ENCODE results near the gene MIOX. TPM values are rescaled to one million over a fixed set of nuclear protein-coding genes. Genes with fewer than 3 reads are reported as not detected.

MIOX gene
- total RNA-seq, 1 donor from 2014 or later, result 0.21 TPM

DNA sequence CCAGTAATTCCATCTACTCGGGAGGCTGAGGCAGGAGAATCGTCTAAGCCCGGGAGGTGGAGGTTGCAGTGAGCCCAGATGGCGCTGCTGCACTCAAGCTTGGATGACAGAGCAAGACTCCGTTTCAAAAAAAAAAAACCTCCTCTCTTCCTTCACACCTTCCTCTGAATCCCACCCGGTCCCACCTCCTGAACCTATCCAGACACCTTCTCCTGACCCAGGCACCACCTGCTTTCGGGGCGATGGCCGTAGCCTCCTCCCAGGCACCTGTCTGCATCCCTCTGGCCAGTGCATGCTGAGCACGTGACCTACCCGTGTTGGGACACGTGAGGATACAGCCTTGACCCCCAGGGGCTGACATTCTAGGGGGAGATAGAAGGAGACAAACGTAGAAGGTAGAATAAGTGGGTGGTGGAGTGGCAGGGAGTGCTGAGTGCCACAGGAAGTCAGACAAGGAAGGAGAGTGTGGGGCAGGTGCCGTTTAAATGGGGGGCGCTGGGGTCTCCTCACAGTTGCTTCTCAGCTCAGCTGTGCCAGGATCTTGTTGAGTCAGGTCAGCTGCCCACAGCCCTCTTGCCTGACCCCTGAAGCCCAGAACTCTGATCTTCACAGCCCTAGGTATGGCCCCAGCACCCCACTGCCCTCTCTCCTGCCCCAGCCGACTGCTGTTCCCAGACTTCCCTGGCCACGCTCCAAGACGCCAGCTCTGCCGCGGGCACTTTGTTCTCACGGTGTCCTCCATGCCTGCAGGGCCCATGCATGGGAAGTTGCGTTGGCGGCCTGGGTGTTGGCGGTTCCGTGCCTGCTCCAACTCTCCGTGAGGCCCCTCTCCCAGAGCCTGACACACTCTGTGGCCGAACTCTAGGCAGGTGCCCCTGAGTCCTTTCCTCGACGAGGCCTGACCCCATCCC lies 1.2 kb upstream of the MIOX start:
- no peak overlapping the region for H3K27ac Mint-ChIP-seq
- intact Hi-C loops (cut with micrococcal nuclease), result no loop called here
- peaks cover 3% of the 10 kb centered on the region for H3K4me1 Mint-ChIP-seq
- no peaks in the 10 kb centered on the region for H3K36me3 Mint-ChIP-seq (ENCODE audit: low read depth)
- H3K27me3 Mint-ChIP-seq, result peaks cover 2% of the 10 kb centered on the region
- no peak for DNase-seq
- no peak overlapping the region for H3K4me3 Mint-ChIP-seq
- no peaks in the 10 kb centered on the region for H3K9me3 Mint-ChIP-seq

DNA sequence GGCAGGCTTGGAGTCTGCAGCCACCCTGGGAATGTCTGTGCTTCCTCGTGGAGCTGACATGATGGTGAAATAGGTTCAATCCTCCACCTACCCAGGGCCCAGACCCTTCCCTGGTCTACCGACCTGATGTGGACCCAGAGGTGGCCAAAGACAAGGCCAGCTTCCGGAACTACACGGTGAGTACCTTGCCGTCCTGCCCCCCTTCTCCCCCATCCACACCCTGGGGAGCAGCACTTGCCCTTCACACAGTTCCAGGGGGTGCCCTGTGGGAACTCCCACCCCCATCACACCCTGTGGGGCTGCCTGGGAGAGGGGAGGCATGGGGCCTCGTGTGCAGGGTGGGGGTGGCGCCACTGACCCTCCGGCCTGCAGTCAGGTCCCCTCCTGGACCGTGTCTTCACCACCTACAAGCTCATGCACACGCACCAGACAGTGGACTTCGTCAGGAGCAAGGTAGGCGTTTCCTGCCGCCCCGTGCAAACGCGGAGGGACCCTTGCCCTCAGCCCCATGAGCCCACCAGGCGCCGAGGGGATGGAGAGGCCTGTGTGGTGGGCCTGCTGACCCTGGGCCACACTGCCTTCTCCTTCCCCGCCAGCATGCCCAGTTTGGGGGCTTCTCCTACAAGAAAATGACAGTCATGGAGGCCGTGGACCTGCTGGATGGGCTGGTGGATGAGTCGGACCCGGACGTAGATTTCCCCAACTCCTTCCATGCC lies 789 bp downstream of the MIOX start:
- intact Hi-C loops (cut with micrococcal nuclease), result no loop called here
- no peaks in the 10 kb centered on the region for H3K36me3 Mint-ChIP-seq (ENCODE audit: low read depth)
- no peak overlapping the region for H3K4me3 Mint-ChIP-seq
- no peak overlapping the region for H3K27ac Mint-ChIP-seq
- H3K4me1 Mint-ChIP-seq, result peaks cover 9% of the 10 kb centered on the region
- no peaks in the 10 kb centered on the region for H3K27me3 Mint-ChIP-seq
- DNase-seq, result no peak
- H3K9me3 Mint-ChIP-seq, result no peaks in the 10 kb centered on the region

DNA sequence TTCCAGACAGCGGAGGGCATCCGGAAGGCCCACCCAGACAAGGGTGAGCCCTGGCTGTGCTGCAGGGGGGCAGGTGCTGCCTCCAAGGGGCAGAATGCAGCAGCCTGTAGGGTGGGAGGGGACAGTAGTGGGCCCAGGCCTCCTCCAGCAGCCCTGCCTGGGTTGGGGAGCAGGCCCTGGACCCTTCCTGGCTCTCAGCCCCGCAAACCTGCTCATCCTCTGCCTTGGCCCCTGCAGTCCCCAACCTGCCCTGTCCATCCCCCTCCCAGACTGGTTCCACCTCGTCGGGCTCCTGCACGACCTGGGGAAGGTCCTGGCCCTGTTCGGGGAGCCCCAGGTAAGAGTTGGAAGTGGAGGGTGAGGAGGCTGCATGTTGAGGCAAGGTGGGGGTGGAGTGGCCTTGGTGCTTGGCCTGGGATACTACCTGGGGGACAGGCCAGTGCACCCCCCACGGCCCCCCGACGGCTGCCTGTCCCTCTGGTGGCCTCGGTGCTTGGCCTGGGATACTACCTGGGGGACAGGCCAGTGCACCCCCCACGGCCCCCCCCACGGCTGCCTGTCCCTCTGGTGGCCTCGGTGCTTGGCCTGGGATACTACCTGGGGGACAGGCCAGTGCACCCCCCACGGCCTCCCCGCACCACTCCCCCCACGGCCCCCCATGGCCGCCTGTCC lies 1.5 kb downstream of the MIOX start:
- no peaks in the 10 kb centered on the region for H3K36me3 Mint-ChIP-seq (ENCODE audit: low read depth)
- H3K9me3 Mint-ChIP-seq, result no peaks in the 10 kb centered on the region
- intact Hi-C loops (cut with micrococcal nuclease), result no loop called here
- no peak overlapping the region for H3K27ac Mint-ChIP-seq
- H3K4me1 Mint-ChIP-seq, result peaks cover 9% of the 10 kb centered on the region
- no peaks in the 10 kb centered on the region for H3K27me3 Mint-ChIP-seq
- DNase-seq, result no peak
- no peak overlapping the region for H3K4me3 Mint-ChIP-seq

DNA sequence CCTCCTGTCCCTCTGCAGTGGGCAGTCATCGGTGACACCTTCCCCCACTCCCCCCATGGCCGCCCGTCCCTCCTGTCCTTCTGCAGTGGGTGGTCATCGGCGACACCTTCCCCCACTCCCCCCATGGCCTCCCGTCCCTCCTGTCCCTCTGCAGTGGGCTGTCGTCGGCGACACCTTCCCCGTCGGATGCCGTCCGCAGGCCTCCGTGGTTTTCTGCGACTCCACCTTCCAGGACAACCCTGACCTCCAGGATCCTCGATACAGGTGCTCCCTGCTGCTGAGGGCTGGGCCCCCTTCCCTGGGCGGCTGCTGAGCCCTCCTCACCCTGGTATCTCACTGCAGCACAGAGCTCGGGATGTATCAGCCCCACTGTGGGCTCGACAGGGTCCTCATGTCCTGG lies 2.2 kb downstream of the MIOX start:
- no peaks in the 10 kb centered on the region for H3K27me3 Mint-ChIP-seq
- intact Hi-C loops (cut with micrococcal nuclease), result no loop called here
- no peak overlapping the region for H3K27ac Mint-ChIP-seq
- H3K4me1 Mint-ChIP-seq, result peaks cover 9% of the 10 kb centered on the region
- H3K36me3 Mint-ChIP-seq (ENCODE audit: low read depth), result no peaks in the 10 kb centered on the region
- DNase-seq, result no peak
- H3K4me3 Mint-ChIP-seq, result no peak overlapping the region
- no peaks in the 10 kb centered on the region for H3K9me3 Mint-ChIP-seq

DNA sequence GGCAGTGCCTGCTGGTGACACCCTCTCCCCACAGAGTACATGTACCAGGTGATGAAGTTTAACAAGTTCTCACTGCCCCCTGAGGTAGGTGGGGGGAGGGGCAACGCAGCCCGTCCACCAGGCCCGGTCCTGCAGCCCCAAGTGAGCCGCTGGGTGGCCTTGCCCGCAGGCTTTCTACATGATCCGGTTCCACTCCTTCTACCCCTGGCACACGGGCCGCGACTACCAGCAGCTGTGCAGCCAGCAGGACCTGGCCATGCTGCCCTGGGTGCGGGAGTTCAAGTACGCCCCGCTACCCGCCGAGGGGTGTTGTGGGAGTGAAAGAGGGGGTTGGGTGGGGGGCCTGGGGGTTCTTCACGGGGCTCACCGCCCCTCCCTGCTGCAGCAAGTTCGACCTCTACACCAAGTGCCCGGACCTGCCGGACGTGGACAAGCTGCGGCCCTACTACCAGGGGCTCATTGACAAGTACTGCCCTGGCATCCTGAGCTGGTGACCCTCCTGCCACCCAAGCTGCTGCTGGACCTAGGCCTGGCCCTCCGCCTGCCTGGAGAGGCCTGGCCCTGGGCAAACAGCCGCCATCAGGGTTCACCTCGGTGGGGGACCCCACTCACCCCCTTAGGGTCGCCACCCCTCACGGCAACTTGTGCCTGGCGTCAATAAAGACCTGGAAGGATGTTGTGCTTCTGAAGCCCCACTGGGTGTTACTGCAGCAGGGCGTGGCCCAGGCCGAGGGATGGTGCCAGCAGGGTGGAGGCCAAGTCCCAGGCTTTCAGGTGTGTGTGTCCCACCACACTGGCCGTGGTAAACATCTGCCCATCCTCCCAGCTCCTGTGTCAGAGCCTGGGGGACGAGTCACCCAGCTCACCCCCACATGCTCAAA lies 2.9 kb downstream of the MIOX start:
- intact Hi-C loops (cut with micrococcal nuclease), result no loop called here
- H3K27ac Mint-ChIP-seq, result no peak overlapping the region
- DNase-seq, result no peak
- peaks cover 9% of the 10 kb centered on the region for H3K4me1 Mint-ChIP-seq
- H3K9me3 Mint-ChIP-seq, result no peaks in the 10 kb centered on the region
- H3K4me3 Mint-ChIP-seq, result no peak overlapping the region
- no peaks in the 10 kb centered on the region for H3K27me3 Mint-ChIP-seq
- no peaks in the 10 kb centered on the region for H3K36me3 Mint-ChIP-seq (ENCODE audit: low read depth)

DNA sequence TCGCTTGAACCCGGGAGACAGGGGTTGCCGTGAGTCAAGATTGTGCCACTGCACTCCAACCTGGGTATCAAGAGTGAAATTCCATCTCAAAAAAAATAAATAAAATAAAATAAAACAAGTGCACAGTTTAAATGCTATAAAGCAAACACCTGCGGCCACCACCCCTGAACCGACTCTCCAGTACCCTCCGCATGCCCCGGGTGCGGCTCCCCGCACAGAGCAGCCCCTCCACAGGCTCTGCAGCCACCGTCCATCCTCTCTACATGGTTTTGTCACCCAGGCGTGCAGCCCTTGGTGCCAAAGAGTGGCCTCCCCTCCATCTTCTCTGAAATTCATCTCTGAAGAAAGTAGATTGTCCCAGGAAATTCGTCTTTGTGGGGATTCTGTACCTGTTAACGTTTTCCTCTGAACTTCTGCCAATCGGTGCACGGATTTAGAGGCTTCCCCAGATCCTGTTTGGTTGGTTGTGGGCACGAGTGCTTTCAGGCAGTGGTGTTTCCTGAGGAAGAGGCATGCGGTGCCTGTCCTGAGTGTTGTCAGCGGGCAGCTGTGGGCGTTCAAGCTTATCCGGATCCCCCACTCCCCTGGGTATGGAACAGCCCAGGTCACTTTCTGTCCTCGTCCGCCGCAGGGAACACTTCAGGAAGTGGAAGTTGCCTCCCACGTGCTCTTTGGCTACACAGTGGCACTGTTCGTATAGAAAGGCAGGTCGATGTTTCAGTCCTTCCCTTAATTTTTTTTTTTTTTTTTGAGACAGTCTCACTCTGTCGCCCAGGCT lies 4.1 kb downstream of the MIOX start:
- Mint-ChIP-seq H3K9me3 (no peaks in the 10 kb centered on the region), H3K4me1 (peaks cover 6% of the 10 kb centered on the region), H3K27me3 (peaks cover under 1% of the 10 kb centered on the region), H3K36me3 (ENCODE audit: low read depth) (no peaks in the 10 kb centered on the region), H3K27ac (peak overlapping the region; percentile 65), H3K4me3 (peak overlapping the region; percentile 62)
- no peak for DNase-seq
- intact Hi-C loops (cut with micrococcal nuclease), result no loop called here

DNA sequence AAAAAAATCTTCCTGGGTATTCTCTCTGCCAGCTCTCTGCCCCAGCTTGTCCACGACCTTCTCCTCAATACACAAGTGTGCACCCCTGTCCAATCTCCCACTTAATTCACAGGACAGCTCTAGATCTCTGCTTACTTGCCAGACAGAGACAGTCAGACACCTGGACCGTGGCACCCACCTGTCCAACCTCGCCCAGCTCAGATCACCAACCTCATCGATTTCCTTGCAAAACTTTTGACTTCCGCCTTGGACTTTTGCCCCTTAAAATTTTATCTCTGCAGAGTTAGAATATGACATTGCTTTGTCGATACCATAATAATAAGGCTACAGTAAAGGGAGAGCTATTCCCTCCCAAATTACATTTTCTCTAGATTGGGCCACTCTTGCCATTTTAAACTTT lies 10.4 kb downstream of the MIOX start:
- DNase-seq, result no peak
- Mint-ChIP-seq H3K4me3 (no peak overlapping the region), H3K4me1 (peaks cover 6% of the 10 kb centered on the region), H3K36me3 (ENCODE audit: low read depth) (no peaks in the 10 kb centered on the region), H3K27ac (no peak overlapping the region), H3K9me3 (no peaks in the 10 kb centered on the region), H3K27me3 (peaks cover 5% of the 10 kb centered on the region)
- intact Hi-C loops (cut with micrococcal nuclease), result no loop called here

DNA sequence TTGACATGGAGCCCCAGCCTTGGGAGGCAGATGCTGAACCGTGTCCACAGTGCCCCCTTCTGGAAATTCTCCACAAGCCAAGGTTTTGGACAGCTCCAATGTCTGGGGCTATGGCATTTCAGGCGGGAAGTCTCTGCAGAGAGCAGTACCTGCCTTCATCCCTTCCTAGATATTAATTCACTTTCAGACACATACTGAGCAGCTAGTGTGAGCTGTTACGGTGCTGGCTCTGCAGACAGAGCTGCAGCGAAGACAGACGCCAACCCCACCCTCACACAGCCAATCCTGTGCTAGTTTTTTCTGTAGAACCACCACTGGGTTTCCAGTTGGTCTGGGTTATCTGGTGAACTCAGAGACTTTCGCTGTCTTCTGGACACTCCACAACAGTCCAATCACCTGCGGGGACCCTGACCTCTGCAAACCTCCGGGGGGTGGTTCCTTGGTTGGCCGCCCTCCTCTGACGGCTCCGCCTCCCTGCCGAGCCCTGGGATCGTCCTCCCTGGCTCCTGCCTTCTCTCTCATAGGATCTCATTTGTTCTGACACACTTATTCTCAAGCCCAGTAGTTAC lies 11.7 kb downstream of the MIOX start:
- H3K36me3 Mint-ChIP-seq (ENCODE audit: low read depth), result peaks cover 2% of the 10 kb centered on the region
- peaks cover 5% of the 10 kb centered on the region for H3K27me3 Mint-ChIP-seq
- DNase-seq, result peak; percentile 93
- no peak overlapping the region for H3K4me3 Mint-ChIP-seq
- intact Hi-C loops (cut with micrococcal nuclease), result loop anchor here (2.0 kb wide), 1 partner anchor 24 kb away; the partner anchor contains the start of gene SBF1
- no peaks in the 10 kb centered on the region for H3K9me3 Mint-ChIP-seq
- H3K27ac Mint-ChIP-seq, result no peak overlapping the region
- H3K4me1 Mint-ChIP-seq, result peaks cover 6% of the 10 kb centered on the region

DNA sequence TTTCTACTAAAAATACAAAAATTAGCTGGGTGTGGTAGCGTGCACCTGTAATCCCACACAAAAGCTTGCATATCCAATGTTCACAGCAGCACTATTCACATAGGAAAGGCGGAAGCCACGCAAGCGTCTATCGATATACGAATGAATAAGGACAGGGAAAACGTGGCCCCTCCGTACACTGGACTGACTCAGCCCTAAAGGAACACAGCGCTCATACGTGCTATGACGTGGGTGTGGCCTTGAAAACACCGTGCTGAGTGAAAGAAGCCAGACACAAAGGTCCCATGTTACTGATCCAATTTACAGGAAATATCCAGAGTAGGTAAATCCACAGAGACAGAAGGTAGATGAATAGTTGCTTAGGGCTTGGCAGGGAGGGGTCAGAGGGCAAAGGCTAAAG lies 13.8 kb downstream of the MIOX start:
- peaks cover 6% of the 10 kb centered on the region for H3K4me1 Mint-ChIP-seq
- intact Hi-C loops (cut with micrococcal nuclease), result loop anchor here (10.0 kb wide), 1 partner anchor 156 kb away; the partner anchor contains the start of gene PPP6R2

DNA sequence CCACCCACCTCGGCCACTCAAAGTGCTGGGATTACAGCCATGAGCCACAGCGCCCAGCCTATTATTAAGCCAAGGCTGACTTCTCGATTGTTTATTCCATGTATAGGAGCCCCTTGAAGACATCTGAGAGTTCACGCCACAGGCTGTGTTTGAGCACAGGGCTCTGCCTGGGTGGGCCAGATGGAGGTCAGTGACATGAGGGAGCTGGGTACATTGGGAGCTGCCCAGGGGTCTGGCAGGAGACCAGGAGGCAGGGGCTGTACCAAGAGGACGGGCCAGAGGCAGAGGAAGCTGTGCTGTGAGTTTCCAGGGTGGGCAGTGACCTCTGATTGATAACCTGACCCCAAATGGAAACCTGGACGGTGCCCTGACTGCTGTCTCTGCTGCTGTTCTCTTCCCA lies 15.4 kb downstream of the MIOX start:
- peaks cover 6% of the 10 kb centered on the region for H3K4me1 Mint-ChIP-seq
- peaks cover under 1% of the 10 kb centered on the region for H3K27me3 Mint-ChIP-seq
- no peaks in the 10 kb centered on the region for H3K9me3 Mint-ChIP-seq
- peaks cover 4% of the 10 kb centered on the region for H3K36me3 Mint-ChIP-seq (ENCODE audit: low read depth)
- no peak for DNase-seq
- no peak overlapping the region for H3K4me3 Mint-ChIP-seq
- no peak overlapping the region for H3K27ac Mint-ChIP-seq
- intact Hi-C loops (cut with micrococcal nuclease), result loop anchor here (10.0 kb wide), 1 partner anchor 157 kb away; the partner anchor contains the start of gene PPP6R2

More for the DNA sequence above, 13.8 kb downstream of the MIOX start:
- DNase-seq, result no peak
- Mint-ChIP-seq H3K27ac (no peak overlapping the region), H3K9me3 (no peaks in the 10 kb centered on the region), H3K27me3 (peaks cover 5% of the 10 kb centered on the region), H3K4me3 (no peak overlapping the region), H3K36me3 (ENCODE audit: low read depth) (peaks cover 2% of the 10 kb centered on the region)

DNA sequence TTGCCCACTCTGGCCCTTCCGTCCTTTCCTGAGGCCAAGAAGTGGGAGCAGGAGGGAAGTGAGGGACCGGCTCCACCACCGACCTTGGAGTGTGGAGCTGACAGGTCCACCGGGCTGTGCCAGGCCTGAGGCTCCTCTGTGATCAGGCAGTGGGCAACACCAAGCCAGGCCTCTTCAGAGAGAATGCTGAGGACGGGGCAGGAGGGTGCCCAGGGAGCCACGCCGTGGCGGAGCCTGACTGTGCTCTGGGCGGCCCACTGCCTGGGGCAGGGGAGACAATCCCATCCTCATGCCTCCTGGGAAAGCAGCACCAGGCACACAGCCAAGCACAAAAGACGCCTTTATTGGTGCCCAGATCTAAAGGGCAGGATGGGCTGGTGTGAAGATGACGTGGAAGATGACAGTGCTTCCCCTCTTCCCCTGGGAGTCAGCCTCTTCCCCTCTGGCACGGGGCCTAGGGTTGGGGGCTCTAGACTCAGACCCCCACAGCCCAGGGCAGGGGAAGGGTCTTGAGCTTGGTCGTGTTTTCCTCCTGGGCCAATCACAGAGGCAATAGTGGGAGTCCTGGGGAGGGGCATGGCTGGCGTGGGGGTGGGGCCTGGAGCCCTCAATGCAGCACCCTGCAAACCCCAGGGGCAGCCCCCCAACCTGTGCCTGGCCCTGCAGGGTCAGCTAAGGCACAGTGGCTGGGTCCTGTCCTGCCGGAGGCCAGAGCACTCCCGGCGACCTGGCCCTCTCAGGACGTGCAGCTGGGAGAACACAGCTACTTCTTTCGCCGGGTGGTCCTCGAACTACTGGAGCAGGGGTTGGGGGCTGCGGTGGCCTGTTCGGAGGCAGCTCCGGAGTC lies 16.2 kb downstream of the MIOX start:
- H3K4me3 Mint-ChIP-seq, result no peak overlapping the region
- no peaks in the 10 kb centered on the region for H3K27me3 Mint-ChIP-seq
- no peak for DNase-seq
- intact Hi-C loops (cut with micrococcal nuclease), result loop anchor here (10.0 kb wide), 1 partner anchor 158 kb away; the partner anchor contains the start of gene PPP6R2
- H3K27ac Mint-ChIP-seq, result no peak overlapping the region
- no peaks in the 10 kb centered on the region for H3K9me3 Mint-ChIP-seq
- peaks cover 6% of the 10 kb centered on the region for H3K4me1 Mint-ChIP-seq
- peaks cover 4% of the 10 kb centered on the region for H3K36me3 Mint-ChIP-seq (ENCODE audit: low read depth)
